ENCODE data around the gene DYRK1A.
A peak's percentile ranks its signal among the peaks of the same experiment; 100 is the strongest.

DYRK1A gene

GRCh38 chr21:37505963-37506362, 139.4 kb downstream of the DYRK1A start:
- no peak overlapping the region for H3K27ac ChIP-seq (ENCODE audit: low read length, poor library complexity, severe bottlenecking)
- H3K4ac ChIP-seq (ENCODE audit: low read depth in 1 of 2, low read length in 2 of 2), result no peak overlapping the region
- H3K36me3 ChIP-seq (ENCODE audit: control insufficient read depth in 1 of 2, insufficient read depth in 2 of 2, low read depth in 1 of 2, low read length in 2 of 2), result peaks cover 35 to 88% of the 10 kb centered on the region in 2 experiments
- H3K4me3 ChIP-seq (ENCODE audit: insufficient read depth in 1 of 2, low read depth in 1 of 2, low read length in 2 of 2), result no peak overlapping the region
- no peak overlapping the region for H2BK120ac ChIP-seq (ENCODE audit: low read depth, low read length)
- no peak overlapping the region for H2BK5ac ChIP-seq (ENCODE audit: low read depth, low read length, poor library complexity, severe bottlenecking)
- peaks cover 29% of the 10 kb centered on the region for H3K79me1 ChIP-seq (replicated peaks; ENCODE audit: low read length, poor library complexity, severe bottlenecking)
- H3K27me3 ChIP-seq (ENCODE audit: control insufficient read depth in 1 of 2, insufficient read depth in 1 of 2, low read length in 2 of 2), result no peaks in the 10 kb centered on the region
- H3K14ac ChIP-seq (ENCODE audit: low read length in 2 of 2), result no peak overlapping the region
- peaks cover 25% of the 10 kb centered on the region for H3K9me3 ChIP-seq (ENCODE audit: control insufficient read depth, low read length)
- H2BK15ac ChIP-seq (ENCODE audit: low read depth, poor library complexity, severe bottlenecking), result no peak overlapping the region
- DNase-seq, result no peak
- no peak overlapping the region for H3K9ac ChIP-seq (ENCODE audit: low read length)
- H2BK12ac ChIP-seq (ENCODE audit: low read length in 2 of 2), result no peak overlapping the region
- no peak overlapping the region for H4K8ac ChIP-seq (ENCODE audit: low read length)
- H3K4me1 ChIP-seq (ENCODE audit: control insufficient read depth, insufficient read depth, low read depth, low read length), result peaks cover 5% of the 10 kb centered on the region
- no peak overlapping the region for H2AK5ac ChIP-seq (ENCODE audit: low read length, severe bottlenecking)
- H4K91ac ChIP-seq (ENCODE audit: low read length), result no peak overlapping the region
- no peak overlapping the region for H3K18ac ChIP-seq (ENCODE audit: low read depth in 1 of 2, low read length in 2 of 2)
- H3K23ac ChIP-seq (ENCODE audit: low read length in 2 of 2), result peak overlapping the region in 1 of 2 experiments; percentile 51
- no peak overlapping the region for H2AFZ ChIP-seq (ENCODE audit: low read depth, low read length)
- no peak overlapping the region for H3K4me2 ChIP-seq (ENCODE audit: low read length, poor library complexity, severe bottlenecking)
- WGBS, result 97% methylated on average over 12 of the region's 12 CpGs

GRCh38 chr21:37507716-37508115, 141.1 kb downstream of the DYRK1A start:
- Histone ChIP-seq H2BK12ac (ENCODE audit: low read length in 2 of 2) (no peak overlapping the region), H2AK5ac (ENCODE audit: low read length, severe bottlenecking) (no peak overlapping the region), H3K4ac (ENCODE audit: low read depth in 1 of 2, low read length in 2 of 2) (no peak overlapping the region), H3K27me3 (ENCODE audit: control insufficient read depth in 1 of 2, insufficient read depth in 1 of 2, low read length in 2 of 2) (no peaks in the 10 kb centered on the region), H3K23ac (ENCODE audit: low read length in 2 of 2) (no peak overlapping the region), H3K9ac (ENCODE audit: low read length) (no peak overlapping the region), H3K79me1 (replicated peaks; ENCODE audit: low read length, poor library complexity, severe bottlenecking) (peaks cover 34% of the 10 kb centered on the region), H2BK5ac (ENCODE audit: low read depth, low read length, poor library complexity, severe bottlenecking) (no peak overlapping the region), H3K4me3 (ENCODE audit: insufficient read depth in 1 of 2, low read depth in 1 of 2, low read length in 2 of 2) (no peak overlapping the region), H4K91ac (ENCODE audit: low read length) (no peak overlapping the region), H3K27ac (ENCODE audit: low read length, poor library complexity, severe bottlenecking) (no peak overlapping the region), H2BK15ac (ENCODE audit: low read depth, poor library complexity, severe bottlenecking) (no peak overlapping the region), H2AFZ (ENCODE audit: low read depth, low read length) (no peak overlapping the region), H3K9me3 (ENCODE audit: control insufficient read depth, low read length) (peaks cover 8% of the 10 kb centered on the region), H3K4me1 (ENCODE audit: control insufficient read depth, insufficient read depth, low read depth, low read length) (peaks cover 5% of the 10 kb centered on the region), H2BK120ac (ENCODE audit: low read depth, low read length) (no peak overlapping the region), H4K8ac (ENCODE audit: low read length) (no peak overlapping the region), H3K14ac (ENCODE audit: low read length in 2 of 2) (no peak overlapping the region), H3K18ac (ENCODE audit: low read depth in 1 of 2, low read length in 2 of 2) (no peak overlapping the region), H3K4me2 (ENCODE audit: low read length, poor library complexity, severe bottlenecking) (no peak overlapping the region), H3K36me3 (ENCODE audit: control insufficient read depth in 1 of 2, insufficient read depth in 2 of 2, low read depth in 1 of 2, low read length in 2 of 2) (peaks cover 38 to 90% of the 10 kb centered on the region in 2 experiments)
- 94% methylated on average over 3 of the region's 3 CpGs for WGBS
- no peak for DNase-seq

GRCh38 chr21:37508341-37508740, 141.8 kb downstream of the DYRK1A start:
- Histone ChIP-seq H2BK5ac (ENCODE audit: low read depth, low read length, poor library complexity, severe bottlenecking) (no peak overlapping the region), H2AK5ac (ENCODE audit: low read length, severe bottlenecking) (no peak overlapping the region), H3K36me3 (ENCODE audit: control insufficient read depth in 1 of 2, insufficient read depth in 2 of 2, low read depth in 1 of 2, low read length in 2 of 2) (peaks cover 42 to 90% of the 10 kb centered on the region in 2 experiments), H3K9ac (ENCODE audit: low read length) (no peak overlapping the region), H2BK15ac (ENCODE audit: low read depth, poor library complexity, severe bottlenecking) (no peak overlapping the region), H3K23ac (ENCODE audit: low read length in 2 of 2) (no peak overlapping the region), H3K9me3 (ENCODE audit: control insufficient read depth, low read length) (peaks cover 1% of the 10 kb centered on the region), H3K14ac (ENCODE audit: low read length in 2 of 2) (no peak overlapping the region), H2BK120ac (ENCODE audit: low read depth, low read length) (no peak overlapping the region), H2AFZ (ENCODE audit: low read depth, low read length) (no peak overlapping the region), H3K27me3 (ENCODE audit: control insufficient read depth in 1 of 2, insufficient read depth in 1 of 2, low read length in 2 of 2) (no peaks in the 10 kb centered on the region), H2BK12ac (ENCODE audit: low read length in 2 of 2) (no peak overlapping the region), H3K18ac (ENCODE audit: low read depth in 1 of 2, low read length in 2 of 2) (no peak overlapping the region), H3K4ac (ENCODE audit: low read depth in 1 of 2, low read length in 2 of 2) (no peak overlapping the region), H3K4me3 (ENCODE audit: insufficient read depth in 1 of 2, low read depth in 1 of 2, low read length in 2 of 2) (no peak overlapping the region), H3K79me1 (replicated peaks; ENCODE audit: low read length, poor library complexity, severe bottlenecking) (peaks cover 38% of the 10 kb centered on the region), H4K8ac (ENCODE audit: low read length) (no peak overlapping the region), H3K4me2 (ENCODE audit: low read length, poor library complexity, severe bottlenecking) (no peak overlapping the region), H3K27ac (ENCODE audit: low read length, poor library complexity, severe bottlenecking) (no peak overlapping the region), H3K4me1 (ENCODE audit: control insufficient read depth, insufficient read depth, low read depth, low read length) (peaks cover 5% of the 10 kb centered on the region), H4K91ac (ENCODE audit: low read length) (no peak overlapping the region)
- DNase-seq, result no peak
- 97% methylated on average over 10 of the region's 10 CpGs for WGBS

GRCh38 chr21:37509802-37510393, 143.3 kb downstream of the DYRK1A start:
- no peaks in the 10 kb centered on the region for H3K27me3 ChIP-seq (ENCODE audit: control insufficient read depth in 1 of 2, insufficient read depth in 1 of 2, low read length in 2 of 2)
- no peak overlapping the region for H3K4me3 ChIP-seq (ENCODE audit: insufficient read depth in 1 of 2, low read depth in 1 of 2, low read length in 2 of 2)
- H4K91ac ChIP-seq (ENCODE audit: low read length), result no peak overlapping the region
- H2AK5ac ChIP-seq (ENCODE audit: low read length, severe bottlenecking), result no peak overlapping the region
- WGBS, result 90% methylated on average over 4 of the region's 5 CpGs
- H2BK15ac ChIP-seq (ENCODE audit: low read depth, poor library complexity, severe bottlenecking), result no peak overlapping the region
- no peak overlapping the region for H2BK12ac ChIP-seq (ENCODE audit: low read length in 2 of 2)
- H3K23ac ChIP-seq (ENCODE audit: low read length in 2 of 2), result no peak overlapping the region
- no peak overlapping the region for H4K8ac ChIP-seq (ENCODE audit: low read length)
- H3K4ac ChIP-seq (ENCODE audit: low read depth in 1 of 2, low read length in 2 of 2), result no peak overlapping the region
- peaks cover 41 to 99% of the 10 kb centered on the region in 2 experiments for H3K36me3 ChIP-seq (ENCODE audit: control insufficient read depth in 1 of 2, insufficient read depth in 2 of 2, low read depth in 1 of 2, low read length in 2 of 2)
- H3K9me3 ChIP-seq (ENCODE audit: control insufficient read depth, low read length), result no peaks in the 10 kb centered on the region
- H2AFZ ChIP-seq (ENCODE audit: low read depth, low read length), result no peak overlapping the region
- H2BK120ac ChIP-seq (ENCODE audit: low read depth, low read length), result no peak overlapping the region
- no peak overlapping the region for H3K27ac ChIP-seq (ENCODE audit: low read length, poor library complexity, severe bottlenecking)
- no peak overlapping the region for H3K18ac ChIP-seq (ENCODE audit: low read depth in 1 of 2, low read length in 2 of 2)
- peak; percentile 37 for DNase-seq
- H3K4me1 ChIP-seq (ENCODE audit: control insufficient read depth, insufficient read depth, low read depth, low read length), result peaks cover 3% of the 10 kb centered on the region
- peak overlapping the region; percentile 37 for H3K9ac ChIP-seq (ENCODE audit: low read length)
- no peak overlapping the region for H2BK5ac ChIP-seq (ENCODE audit: low read depth, low read length, poor library complexity, severe bottlenecking)
- no peak overlapping the region for H3K4me2 ChIP-seq (ENCODE audit: low read length, poor library complexity, severe bottlenecking)
- H3K14ac ChIP-seq (ENCODE audit: low read length in 2 of 2), result no peak overlapping the region
- peaks cover 35% of the 10 kb centered on the region for H3K79me1 ChIP-seq (replicated peaks; ENCODE audit: low read length, poor library complexity, severe bottlenecking)

Data from mesenchymal stem cell (in vitro differentiated cells and primary cell).